GM12878 (cell line): ENCODE measurements around the gene CDKL5.

ENCODE experiments used
- BHLHE40 ChIP-seq, 2 experiments: fragments of 450-650 bp in 1 of 2; IDR thresholded peaks; 2 replicates each; pipeline ENCODE4 v1.6.1; 2011 to 2017; ENCODE audit warnings: low read depth in 2 of 2, borderline replicate concordance in 1 of 2, improper control_type of control experiment in 1 of 2, low read length in 1 of 2, mild to moderate bottlenecking in 1 of 2
- CTCF ChIP-seq, 3 experiments: IDR thresholded peaks in 2 of 3; conservative IDR thresholded peaks in 1 of 3; 2 replicates each; pipeline ENCODE4 v1.5.1; 2011; ENCODE audit warnings: low read depth in 3 of 3, low read length in 3 of 3, mild to moderate bottlenecking in 3 of 3, control low read depth in 2 of 3, moderate library complexity in 2 of 3, inconsistent platforms in 1 of 3, mixed read lengths in 1 of 3; ENCODE audit not compliant: control insufficient read depth in 2 of 3, insufficient read depth in 1 of 3; ENCODE audit errors: extremely low read depth in 1 of 3
- HDAC2 ChIP-seq: fragments of 200-600 bp; sonication (generic); IDR thresholded peaks from 2 replicates; pipeline ENCODE4 v1.6.1; 2017
- MXI1 ChIP-seq: fragments of 150-350 bp; IDR thresholded peaks from 2 replicates; pipeline ENCODE4 v1.6.1; 2011; ENCODE audit warnings: low read depth, mild to moderate bottlenecking, inconsistent platforms, low read length, improper control_type of control experiment
- NFIC ChIP-seq: IDR thresholded peaks from 2 replicates; pipeline ENCODE4 v1.6.1; 2012; ENCODE audit warnings: low read depth, mild to moderate bottlenecking, inconsistent platforms, low read length, moderate library complexity
- NR2C2 ChIP-seq: IDR thresholded peaks from 2 replicates; pipeline ENCODE4 v1.6.1; 2011; ENCODE audit warnings: borderline replicate concordance, low read depth; ENCODE audit not compliant: control insufficient read depth, insufficient read length
- PML ChIP-seq: IDR thresholded peaks from 2 replicates; pipeline ENCODE4 v1.6.1; 2012; ENCODE audit warnings: low read length, inconsistent platforms
- RAD21 ChIP-seq: IDR thresholded peaks from 2 replicates; pipeline ENCODE4 v1.6.1; 2011; ENCODE audit warnings: mild to moderate bottlenecking, low read depth, low read length, moderate library complexity; ENCODE audit not compliant: insufficient read depth
- SUZ12 ChIP-seq: fragments of 200-600 bp; sonication (generic); IDR thresholded peaks from one replicate; pipeline ENCODE4 v1.6.1; 2018; ENCODE audit warnings: antibody characterized with exemption, mild to moderate bottlenecking; ENCODE audit not compliant: unreplicated experiment
- TF ChIP-seq, protein P1 (sequence below): IDR thresholded peaks from 2 replicates; pipeline ENCODE4 v1.6.1; 2011; ENCODE audit warnings: low read depth, low read length, improper control_type of control experiment, borderline replicate concordance
- TF ChIP-seq, protein P2 (sequence below): fragments of 450-650 bp; IDR thresholded peaks from 2 replicates; pipeline ENCODE4 v1.6.1; 2017; ENCODE audit warnings: antibody characterized with exemption, mild to moderate bottlenecking, moderate library complexity

DNA sequence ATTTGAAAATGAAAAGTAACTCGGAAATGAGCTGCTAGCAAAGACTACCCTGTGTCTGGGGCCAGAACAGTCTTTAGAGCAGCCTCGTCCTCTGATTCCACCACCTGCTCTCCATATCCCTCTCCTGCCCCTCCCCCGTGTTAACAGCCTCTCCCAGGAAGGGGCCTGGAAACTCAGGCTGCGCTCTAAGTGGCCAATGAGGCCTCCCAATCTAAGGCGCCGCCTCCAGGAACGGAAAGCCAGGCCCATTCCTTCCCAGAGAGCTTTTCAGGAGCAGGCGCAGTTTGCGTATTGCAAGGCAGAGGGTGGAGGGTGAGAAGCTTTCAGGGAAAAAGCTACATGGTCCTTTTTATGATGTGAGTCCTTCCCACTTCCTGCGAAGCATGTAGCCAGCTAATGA lies 215.3 kb downstream of the CDKL5 start:
- TF ChIP-seq MXI1 (no peak), CTCF (IDR thresholded peaks at IDR 0.05 in 2 of 3, conservative IDR thresholded peaks at IDR 0.05 in 1 of 3; ENCODE audit: control insufficient read depth in 2 of 3, extremely low read depth in 1 of 3, insufficient read depth in 1 of 3, low read depth in 3 of 3, low read length in 3 of 3) (no peak), HDAC2 (no peak), RAD21 (no peak), PML (no peak), NR2C2 (no peak), NFIC (no peak), BHLHE40 (IDR thresholded peaks at IDR 0.05; ENCODE audit: borderline replicate concordance in 1 of 2, low read depth in 2 of 2, low read length in 1 of 2) (no peak), SUZ12 (no peak)
- TF ChIP-seq, protein P1, sequence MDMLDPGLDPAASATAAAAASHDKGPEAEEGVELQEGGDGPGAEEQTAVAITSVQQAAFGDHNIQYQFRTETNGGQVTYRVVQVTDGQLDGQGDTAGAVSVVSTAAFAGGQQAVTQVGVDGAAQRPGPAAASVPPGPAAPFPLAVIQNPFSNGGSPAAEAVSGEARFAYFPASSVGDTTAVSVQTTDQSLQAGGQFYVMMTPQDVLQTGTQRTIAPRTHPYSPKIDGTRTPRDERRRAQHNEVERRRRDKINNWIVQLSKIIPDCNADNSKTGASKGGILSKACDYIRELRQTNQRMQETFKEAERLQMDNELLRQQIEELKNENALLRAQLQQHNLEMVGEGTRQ = no peak
- TF ChIP-seq, protein P2, sequence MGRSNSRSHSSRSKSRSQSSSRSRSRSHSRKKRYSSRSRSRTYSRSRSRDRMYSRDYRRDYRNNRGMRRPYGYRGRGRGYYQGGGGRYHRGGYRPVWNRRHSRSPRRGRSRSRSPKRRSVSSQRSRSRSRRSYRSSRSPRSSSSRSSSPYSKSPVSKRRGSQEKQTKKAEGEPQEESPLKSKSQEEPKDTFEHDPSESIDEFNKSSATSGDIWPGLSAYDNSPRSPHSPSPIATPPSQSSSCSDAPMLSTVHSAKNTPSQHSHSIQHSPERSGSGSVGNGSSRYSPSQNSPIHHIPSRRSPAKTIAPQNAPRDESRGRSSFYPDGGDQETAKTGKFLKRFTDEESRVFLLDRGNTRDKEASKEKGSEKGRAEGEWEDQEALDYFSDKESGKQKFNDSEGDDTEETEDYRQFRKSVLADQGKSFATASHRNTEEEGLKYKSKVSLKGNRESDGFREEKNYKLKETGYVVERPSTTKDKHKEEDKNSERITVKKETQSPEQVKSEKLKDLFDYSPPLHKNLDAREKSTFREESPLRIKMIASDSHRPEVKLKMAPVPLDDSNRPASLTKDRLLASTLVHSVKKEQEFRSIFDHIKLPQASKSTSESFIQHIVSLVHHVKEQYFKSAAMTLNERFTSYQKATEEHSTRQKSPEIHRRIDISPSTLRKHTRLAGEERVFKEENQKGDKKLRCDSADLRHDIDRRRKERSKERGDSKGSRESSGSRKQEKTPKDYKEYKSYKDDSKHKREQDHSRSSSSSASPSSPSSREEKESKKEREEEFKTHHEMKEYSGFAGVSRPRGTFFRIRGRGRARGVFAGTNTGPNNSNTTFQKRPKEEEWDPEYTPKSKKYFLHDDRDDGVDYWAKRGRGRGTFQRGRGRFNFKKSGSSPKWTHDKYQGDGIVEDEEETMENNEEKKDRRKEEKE = no peak
